SJSA1 (cell line): ENCODE results near the gene SLK. TPM values are rescaled to one million over a fixed set of nuclear protein-coding genes. Genes with fewer than 3 reads are reported as not detected.

ENCODE experiments used
- DNase-seq, 2 experiments: peaks; one replicate each; pipeline ENCODE4 v3.0.0-alpha.2; 2015 to 2020; ENCODE audit warnings: low spot score in 2 of 2, low read depth in 1 of 2
- H3K27ac ChIP-seq: fragments of 250-450 bp; sonication (Bioruptor Pico); 2 replicates; pipeline ENCODE4 v1.5.1; 2020; ENCODE audit warnings: mild to moderate bottlenecking, moderate library complexity
- H3K27me3 ChIP-seq: fragments of 250-450 bp; sonication (Bioruptor Pico); replicated peaks from 2 replicates; pipeline ENCODE4 v1.5.1; 2020; ENCODE audit warnings: mild to moderate bottlenecking, moderate library complexity
- H3K36me3 ChIP-seq: fragments of 250-450 bp; sonication (Bioruptor Pico); 2 replicates; pipeline ENCODE4 v1.5.1; 2020; ENCODE audit warnings: mild to moderate bottlenecking
- H3K4me1 ChIP-seq: fragments of 250-450 bp; sonication (Bioruptor Pico); replicated peaks from 2 replicates; pipeline ENCODE4 v1.6.1; 2021; ENCODE audit warnings: mild to moderate bottlenecking
- H3K4me3 ChIP-seq: fragments of 250-450 bp; sonication (Bioruptor Pico); 2 replicates; pipeline ENCODE4 v1.5.1; 2020; ENCODE audit warnings: mild to moderate bottlenecking
- H3K9me3 ChIP-seq: fragments of 250-450 bp; sonication (Bioruptor Pico); replicated peaks from 2 replicates; pipeline ENCODE4 v1.5.1; 2020; ENCODE audit warnings: mild to moderate bottlenecking
- total RNA-seq: library from RNA; depleted of rRNA; stranded (reverse); fragments of >200 nt; shearing (Covaris generic); gene quantifications from 2 replicates; pipeline ENCODE4 v1.2.3, GENCODE V29; 2014

The SLK gene
- total RNA-seq, 1 experiment from 2014 or later, result 35.5 TPM

DNA sequence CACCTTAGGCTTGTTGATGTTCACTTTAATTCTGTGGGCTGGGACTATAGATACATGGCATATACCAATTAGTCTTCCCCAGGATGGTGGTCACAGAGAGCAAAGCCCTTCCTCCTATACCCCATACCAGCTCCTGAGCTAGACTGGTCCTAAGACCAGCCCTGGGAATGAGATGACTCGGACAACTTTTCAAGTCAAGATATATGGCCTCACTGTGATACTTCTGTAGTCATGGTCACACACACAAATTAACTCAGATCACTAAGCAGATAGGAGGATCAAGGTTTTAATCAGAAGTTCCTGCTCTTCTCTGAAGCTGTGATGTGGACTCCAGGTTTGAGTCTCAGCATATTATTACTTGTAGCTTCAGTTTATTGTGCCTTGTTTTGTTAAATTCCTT, 53.1 kb downstream of the SLK start:
- DNase-seq, result no peak
- peaks cover 51% of the 10 kb centered on the region for H3K36me3 ChIP-seq

DNA sequence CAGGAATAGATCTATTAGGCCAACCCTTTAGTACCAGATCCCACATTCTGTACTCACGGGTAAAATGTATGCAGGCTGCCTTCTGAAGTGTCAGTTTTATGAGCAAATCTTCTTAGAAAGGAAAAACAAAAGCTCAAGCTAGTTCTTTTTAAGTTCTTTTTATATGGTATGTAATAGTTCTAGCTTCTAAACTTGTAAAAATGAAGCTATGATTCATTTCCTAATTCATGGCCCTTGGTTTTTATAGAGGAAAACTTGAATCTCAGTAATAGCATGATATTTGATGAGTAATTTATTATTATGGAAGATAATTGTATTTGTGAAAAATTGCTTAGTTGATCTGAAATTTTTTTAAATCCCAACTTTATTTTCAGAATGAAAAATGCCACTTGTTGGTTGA, 54.3 kb downstream of the SLK start:
- Histone ChIP-seq H3K27me3 (no peaks in the 10 kb centered on the region), H3K4me3 (no peak overlapping the region), H3K36me3 (peaks cover 59% of the 10 kb centered on the region), H3K4me1 (no peaks in the 10 kb centered on the region), H3K27ac (no peak overlapping the region), H3K9me3 (no peaks in the 10 kb centered on the region)
- no peak for DNase-seq

More for the DNA sequence above, 53.1 kb downstream of the SLK start:
- Histone ChIP-seq H3K27ac (no peak overlapping the region), H3K9me3 (no peaks in the 10 kb centered on the region), H3K4me3 (no peak overlapping the region), H3K4me1 (no peaks in the 10 kb centered on the region), H3K27me3 (no peaks in the 10 kb centered on the region)

DNA sequence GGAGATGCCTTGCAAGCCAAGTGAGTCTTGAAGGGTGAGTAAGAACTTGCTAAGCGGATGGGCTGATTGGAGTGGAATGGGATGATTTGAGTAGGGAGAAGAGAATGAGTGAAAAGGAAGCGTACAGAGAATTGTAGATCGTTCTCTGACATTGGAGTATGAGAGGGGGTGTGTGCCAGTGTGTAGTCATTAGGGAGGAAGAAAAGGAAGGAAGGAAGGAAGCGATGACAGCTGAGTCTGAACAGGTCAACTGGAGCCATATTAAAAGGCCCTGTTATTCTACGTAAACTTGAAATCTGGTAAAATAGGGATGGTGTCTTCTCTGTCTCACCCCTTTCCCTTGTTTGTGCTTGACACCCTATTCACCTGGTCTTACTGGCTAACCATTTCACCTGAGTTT, 55.1 kb downstream of the SLK start:
- no peak for DNase-seq
- Histone ChIP-seq H3K4me3 (no peak overlapping the region), H3K27me3 (no peaks in the 10 kb centered on the region), H3K27ac (no peak overlapping the region), H3K9me3 (no peaks in the 10 kb centered on the region), H3K36me3 (peaks cover 59% of the 10 kb centered on the region), H3K4me1 (no peaks in the 10 kb centered on the region)

DNA sequence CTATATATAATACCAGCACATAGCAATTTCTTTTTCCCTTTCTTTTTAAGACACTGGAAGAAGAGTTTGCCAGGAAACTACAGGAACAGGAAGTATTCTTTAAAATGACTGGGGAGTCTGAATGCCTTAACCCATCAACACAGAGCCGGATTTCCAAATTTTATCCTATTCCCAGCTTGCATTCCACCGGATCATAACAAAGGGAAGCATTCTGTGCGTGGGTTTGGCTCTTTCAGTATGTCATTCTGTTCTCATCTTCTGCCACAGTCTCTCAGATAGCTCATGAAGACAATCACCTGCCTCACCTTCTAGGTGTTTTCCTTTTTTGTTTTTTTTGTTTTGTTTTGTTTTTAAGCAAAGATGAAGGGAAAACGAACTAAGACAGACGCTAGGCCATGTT, 58.6 kb downstream of the SLK start:
- Histone ChIP-seq H3K27ac (no peak overlapping the region), H3K4me1 (no peaks in the 10 kb centered on the region), H3K36me3 (peaks cover 54% of the 10 kb centered on the region), H3K4me3 (no peak overlapping the region), H3K27me3 (no peaks in the 10 kb centered on the region), H3K9me3 (no peaks in the 10 kb centered on the region)
- no peak for DNase-seq

DNA sequence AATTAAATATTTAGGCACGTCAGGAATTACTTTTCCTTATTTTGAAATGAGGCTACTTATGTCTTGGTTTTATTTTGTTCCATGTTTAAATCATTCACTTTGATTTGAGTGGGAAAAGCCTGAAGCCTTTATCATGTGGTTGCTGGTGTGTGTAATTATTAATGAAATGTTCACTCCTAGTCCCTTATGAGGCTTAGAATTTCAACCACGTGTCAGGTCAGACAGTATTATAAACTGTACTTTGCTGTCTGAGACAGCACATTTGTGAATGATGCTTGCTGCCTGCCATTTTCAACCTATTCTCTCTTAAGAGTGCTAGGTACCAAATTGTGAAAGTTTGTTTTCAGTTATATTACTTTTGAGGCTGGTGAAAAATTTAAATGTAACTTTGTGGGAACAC, 59.8 kb downstream of the SLK start:
- Histone ChIP-seq H3K4me1 (no peaks in the 10 kb centered on the region), H3K4me3 (no peak overlapping the region), H3K27me3 (no peaks in the 10 kb centered on the region), H3K27ac (no peak overlapping the region), H3K36me3 (peaks cover 44% of the 10 kb centered on the region), H3K9me3 (no peaks in the 10 kb centered on the region)
- no peak for DNase-seq

DNA sequence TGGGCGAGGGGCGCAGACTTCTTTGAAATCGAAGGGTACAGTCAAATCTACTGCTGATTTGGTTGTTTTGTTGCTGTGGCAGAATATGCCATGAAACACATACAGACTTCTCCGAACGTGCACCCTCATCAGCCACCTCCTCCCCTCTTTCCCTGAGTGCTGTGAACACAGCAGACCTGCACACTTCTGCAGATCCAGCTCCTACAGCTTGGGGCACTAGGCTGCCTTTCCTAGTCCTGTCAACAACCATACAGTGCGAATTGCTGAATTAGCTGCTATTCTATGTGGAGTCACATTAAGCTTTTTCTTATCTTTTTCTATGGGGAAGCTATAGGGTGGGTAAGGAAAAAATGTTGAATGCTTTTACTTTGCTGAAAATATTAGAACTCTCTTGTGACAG, 61.2 kb downstream of the SLK start:
- no peak for DNase-seq
- H3K4me1 ChIP-seq, result no peaks in the 10 kb centered on the region
- peaks cover 35% of the 10 kb centered on the region for H3K36me3 ChIP-seq

DNA sequence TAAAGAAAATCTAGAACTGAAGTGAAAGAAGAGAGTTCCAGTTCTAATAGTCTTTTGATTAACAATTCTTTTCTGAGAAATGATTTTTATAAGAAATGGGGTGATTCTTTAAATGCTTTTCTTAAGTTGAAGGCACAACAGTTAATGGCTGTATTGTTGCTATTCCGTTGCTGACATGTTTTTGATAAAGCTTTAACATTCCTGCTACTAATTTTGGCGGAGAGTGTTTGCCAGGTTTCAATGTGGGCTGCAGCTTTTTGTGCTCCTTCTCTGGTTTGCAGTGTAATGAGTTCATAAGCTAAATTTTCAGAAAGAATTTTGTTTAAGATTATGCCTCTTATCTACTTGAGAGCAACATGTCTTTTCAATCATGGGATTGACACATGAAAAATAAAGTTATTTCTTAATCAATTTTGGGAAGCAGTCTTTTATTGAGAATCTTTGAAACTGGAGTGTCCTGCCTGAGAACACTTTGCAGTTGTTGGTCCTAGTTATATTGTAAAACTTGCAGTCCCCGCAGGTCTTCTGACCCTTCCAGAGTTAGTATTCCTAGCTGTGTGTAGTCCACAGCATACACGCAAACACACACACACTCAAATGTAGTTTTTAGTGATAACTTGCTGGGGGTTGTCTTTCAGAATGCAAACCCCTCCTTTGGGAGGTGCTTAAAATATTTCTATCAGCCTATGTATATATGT, 62.0 kb downstream of the SLK start:
- H3K4me3 ChIP-seq, result no peak overlapping the region
- peaks cover 27% of the 10 kb centered on the region for H3K36me3 ChIP-seq
- H3K27me3 ChIP-seq, result no peaks in the 10 kb centered on the region
- no peaks in the 10 kb centered on the region for H3K4me1 ChIP-seq
- H3K27ac ChIP-seq, result no peak overlapping the region
- DNase-seq, result no peak
- no peaks in the 10 kb centered on the region for H3K9me3 ChIP-seq

More for the DNA sequence above, 61.2 kb downstream of the SLK start:
- H3K27me3 ChIP-seq, result no peaks in the 10 kb centered on the region
- no peak overlapping the region for H3K27ac ChIP-seq
- no peak overlapping the region for H3K4me3 ChIP-seq
- no peaks in the 10 kb centered on the region for H3K9me3 ChIP-seq

DNA sequence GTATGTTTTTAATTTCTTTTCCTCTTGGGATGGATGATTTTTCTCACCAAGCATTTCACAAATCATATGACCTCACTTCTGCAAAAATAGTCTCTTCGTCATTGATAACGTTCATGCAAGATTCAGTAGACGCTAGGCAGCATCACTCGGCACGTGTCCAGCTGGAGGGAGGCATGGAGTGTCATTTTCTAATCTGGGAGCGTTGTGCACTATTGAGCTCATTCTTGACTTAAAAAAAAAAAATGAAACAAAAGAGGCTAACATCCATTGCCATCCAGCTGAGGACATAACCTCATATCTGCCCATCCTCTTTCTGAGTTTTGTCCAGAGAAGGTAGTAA, 62.6 kb downstream of the SLK start:
- no peaks in the 10 kb centered on the region for H3K9me3 ChIP-seq
- H3K4me1 ChIP-seq, result no peaks in the 10 kb centered on the region
- no peaks in the 10 kb centered on the region for H3K27me3 ChIP-seq
- no peak for DNase-seq
- no peak overlapping the region for H3K4me3 ChIP-seq
- H3K27ac ChIP-seq, result no peak overlapping the region
- peaks cover 22% of the 10 kb centered on the region for H3K36me3 ChIP-seq

DNA sequence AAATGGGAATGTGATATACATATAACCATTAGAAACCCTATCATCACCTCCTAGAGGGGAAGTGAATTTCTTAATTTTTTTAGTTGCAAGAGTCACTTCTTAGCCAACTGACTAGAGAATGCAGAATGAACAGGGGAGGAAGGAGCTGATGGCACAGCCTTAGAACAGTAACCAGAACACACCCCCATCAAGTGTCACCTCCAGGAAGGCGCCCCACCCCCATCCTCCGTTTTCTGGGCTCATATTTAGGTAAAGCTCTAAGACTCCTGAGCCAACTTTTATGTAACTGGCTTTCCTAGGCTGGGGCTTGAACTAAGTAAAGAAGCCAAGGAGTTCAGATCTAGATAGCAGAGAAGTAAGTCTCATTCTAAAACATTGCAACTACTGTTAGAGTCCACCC, 64.7 kb downstream of the SLK start:
- Histone ChIP-seq H3K9me3 (no peaks in the 10 kb centered on the region), H3K27ac (no peak overlapping the region), H3K27me3 (no peaks in the 10 kb centered on the region), H3K36me3 (peaks cover 6% of the 10 kb centered on the region), H3K4me3 (no peak overlapping the region), H3K4me1 (no peaks in the 10 kb centered on the region)
- DNase-seq, result no peak

DNA sequence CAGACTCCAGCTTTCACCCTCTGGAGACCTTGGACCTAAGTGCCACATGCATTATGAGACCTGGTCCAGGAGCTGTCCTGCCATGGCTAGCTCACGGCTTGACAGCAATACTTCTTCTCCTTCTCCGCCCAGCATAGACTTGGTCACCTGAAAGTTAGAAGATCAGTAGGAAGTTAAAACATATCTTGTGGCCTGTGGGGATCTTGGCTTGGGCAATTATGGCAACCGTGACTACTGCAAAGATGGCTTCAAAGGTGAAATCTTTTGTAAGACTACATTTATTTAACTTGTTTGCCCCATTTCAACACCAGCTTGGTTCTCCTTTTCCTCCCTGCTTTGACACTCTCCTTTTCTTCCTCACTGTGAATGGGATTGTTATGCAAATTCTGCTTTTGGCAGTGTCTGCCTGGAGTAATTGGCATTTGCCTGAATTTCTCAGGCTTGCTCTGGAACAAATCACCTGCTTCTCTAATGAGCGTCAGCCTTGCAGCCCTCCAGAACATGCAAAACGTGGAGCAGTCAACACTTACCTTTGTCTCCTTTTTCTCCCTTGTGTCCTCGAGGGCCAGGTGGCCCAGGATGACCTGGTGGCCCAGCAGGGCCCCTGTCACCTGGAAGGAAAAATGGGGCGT, 65.3 kb downstream of the SLK start:
- no peaks in the 10 kb centered on the region for H3K9me3 ChIP-seq
- no peak overlapping the region for H3K4me3 ChIP-seq
- no peaks in the 10 kb centered on the region for H3K27me3 ChIP-seq
- no peaks in the 10 kb centered on the region for H3K4me1 ChIP-seq
- DNase-seq, result no peak
- peaks cover 6% of the 10 kb centered on the region for H3K36me3 ChIP-seq
- H3K27ac ChIP-seq, result no peak overlapping the region

DNA sequence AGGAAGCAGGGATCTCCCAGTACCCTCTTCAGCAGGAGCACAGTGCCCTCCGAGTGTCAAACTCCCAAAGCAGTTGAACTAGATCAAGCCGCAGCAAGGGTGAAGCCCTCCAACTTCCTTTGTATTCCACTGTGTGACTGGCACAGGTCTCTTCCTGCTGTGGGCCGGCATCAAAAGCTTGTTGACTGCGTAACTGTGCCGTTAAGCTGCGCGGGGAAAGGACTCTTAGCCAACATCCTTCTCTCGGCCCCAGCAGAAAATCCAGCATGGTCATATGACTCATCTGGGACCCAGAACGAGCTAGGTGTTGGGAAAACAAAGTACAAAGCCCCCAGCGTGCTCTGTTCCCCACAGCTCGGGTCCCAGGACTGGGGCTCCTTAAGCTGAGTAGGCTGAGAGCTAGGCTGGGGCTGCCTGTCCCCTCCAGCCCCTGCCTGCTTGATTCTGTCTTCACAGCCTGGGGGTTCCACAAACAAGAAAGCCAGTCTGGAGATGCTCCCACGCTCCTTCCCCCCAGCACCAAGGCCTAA, 66.5 kb downstream of the SLK start:
- Histone ChIP-seq H3K9me3 (no peaks in the 10 kb centered on the region), H3K27ac (no peak overlapping the region), H3K27me3 (no peaks in the 10 kb centered on the region), H3K4me1 (no peaks in the 10 kb centered on the region), H3K4me3 (no peak overlapping the region), H3K36me3 (peaks cover 2% of the 10 kb centered on the region)
- DNase-seq, result no peak

DNA sequence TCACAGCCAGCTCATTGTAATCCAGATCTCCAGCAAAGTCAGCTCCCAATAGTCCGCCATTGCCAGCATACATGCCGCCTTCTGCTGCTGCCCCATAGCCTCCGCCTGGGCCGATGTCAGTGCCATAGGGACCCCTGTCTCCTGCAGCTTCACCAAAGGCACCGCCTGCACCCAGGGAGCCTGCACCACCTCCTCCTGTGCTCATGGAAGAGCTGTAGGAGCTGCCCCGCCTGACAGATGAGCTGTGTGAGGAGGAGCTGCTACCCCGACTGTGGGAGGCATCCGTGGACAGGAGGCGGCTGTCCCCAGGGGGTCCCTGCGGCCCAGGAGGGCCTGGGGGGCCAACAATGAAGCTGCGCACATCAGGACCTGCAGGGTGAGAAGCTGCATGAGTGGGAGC, 67.0 kb downstream of the SLK start:
- no peaks in the 10 kb centered on the region for H3K9me3 ChIP-seq
- no peaks in the 10 kb centered on the region for H3K27me3 ChIP-seq
- H3K27ac ChIP-seq, result no peak overlapping the region
- DNase-seq, result no peak
- H3K36me3 ChIP-seq, result peaks cover 2% of the 10 kb centered on the region
- H3K4me1 ChIP-seq, result no peaks in the 10 kb centered on the region
- H3K4me3 ChIP-seq, result no peak overlapping the region

DNA sequence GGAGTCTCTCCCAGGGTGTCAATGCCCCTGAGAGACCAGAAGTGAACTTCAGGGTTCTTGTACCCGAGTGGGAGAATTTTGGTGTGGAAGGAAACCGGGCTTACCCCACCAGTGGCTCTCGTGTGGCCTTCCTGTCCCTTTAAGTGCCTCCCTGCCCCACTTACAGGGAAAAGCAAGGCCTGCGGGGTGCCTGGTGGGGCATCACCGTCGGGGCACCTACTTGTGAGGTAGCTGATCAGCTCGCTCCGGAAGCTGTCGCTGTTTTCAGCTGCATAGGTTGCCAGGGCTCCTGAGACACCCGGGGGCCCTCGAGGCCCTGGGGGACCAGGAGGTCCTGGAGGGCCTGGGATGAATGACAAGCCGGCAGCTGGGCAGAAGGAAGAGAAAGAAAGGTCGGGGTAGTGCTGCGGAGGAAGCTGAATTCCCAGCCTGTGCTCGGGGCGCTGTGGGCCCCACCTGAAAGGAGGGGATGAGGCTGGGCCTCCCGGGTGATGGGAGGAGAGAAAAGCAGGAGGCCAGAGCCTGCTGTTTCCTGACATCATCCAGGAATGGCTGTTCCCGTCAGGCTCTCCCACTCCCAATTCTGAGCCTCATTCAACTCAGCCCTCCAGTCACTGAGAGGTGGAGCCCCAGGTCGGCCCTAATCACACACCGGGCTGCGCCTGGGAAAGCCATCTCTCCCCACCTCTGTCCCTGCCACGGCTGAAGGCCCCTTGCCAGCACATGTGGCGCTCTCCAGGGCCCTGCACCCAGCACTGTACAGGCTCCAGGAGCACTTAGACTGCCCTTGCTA, 67.7 kb downstream of the SLK start:
- Histone ChIP-seq H3K27ac (no peak overlapping the region), H3K27me3 (no peaks in the 10 kb centered on the region), H3K36me3 (no peaks in the 10 kb centered on the region; the same call in 1 of the 2 replicates), H3K4me1 (no peaks in the 10 kb centered on the region), H3K9me3 (no peaks in the 10 kb centered on the region), H3K4me3 (no peak overlapping the region)
- DNase-seq, result no peak
